ENCODE results near the gene PSMD13. TPM values are rescaled to one million over a fixed set of nuclear protein-coding genes. Genes with fewer than 3 reads are reported as not detected.
"Not testable (repeated sequence)": the region's sequence is repeated elsewhere in the genome, so short reads cannot be mapped to it uniquely, and the experiment has no call there.

PSMD13 gene
- total and polyA plus RNA-seq, 2 donors (not counting 1 experiment from before 2014, with no cell fraction given): 98.0 to 104 TPM

DNA sequence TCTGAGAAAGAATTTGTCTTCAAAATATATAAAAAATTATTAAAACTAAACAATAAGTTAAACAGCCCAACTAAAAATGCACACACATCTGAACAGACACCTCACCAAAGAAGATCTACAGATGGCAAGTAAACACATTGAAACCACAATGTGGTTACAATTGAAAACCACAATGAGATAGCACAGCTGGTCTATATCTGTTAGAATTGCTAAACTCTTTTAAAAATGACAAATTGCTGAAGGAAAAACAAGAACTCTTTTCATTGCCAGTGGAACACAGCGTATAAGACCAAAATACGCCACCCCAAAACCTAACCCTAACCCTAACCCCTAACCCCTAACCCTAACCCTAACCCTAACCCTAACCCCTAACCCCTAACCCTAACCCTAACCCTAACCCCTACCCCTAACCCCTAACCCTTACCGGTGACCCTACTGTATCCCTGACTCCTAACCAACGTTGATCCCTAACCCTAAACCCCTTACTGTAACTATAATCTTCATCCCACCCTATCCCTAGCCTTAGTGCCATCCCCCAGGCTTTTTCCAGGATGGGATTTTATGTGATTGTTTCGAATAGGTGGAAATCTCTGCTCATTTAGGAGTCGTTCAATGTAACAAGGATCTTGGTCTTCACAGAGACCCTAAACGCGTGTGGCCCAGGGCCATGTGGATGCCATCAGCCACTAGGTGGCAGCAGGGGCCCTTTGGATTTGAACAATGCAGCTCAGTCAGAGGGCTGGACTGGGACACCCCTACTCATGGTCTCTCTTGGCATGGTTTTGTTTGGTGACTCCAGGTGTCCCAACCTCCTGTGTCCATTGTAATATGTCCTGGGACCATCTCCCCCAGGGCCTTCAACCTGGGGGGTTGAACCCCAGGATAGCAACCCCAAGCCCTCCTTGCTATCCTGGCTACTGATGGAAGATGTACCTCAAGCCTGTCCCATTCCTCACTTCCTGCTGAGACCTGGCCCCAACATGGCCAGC lies 45.0 kb upstream of the PSMD13 start:
- H3K27ac ChIP-seq (ENCODE audit: low read length in 2 of 2); H3K9ac ChIP-seq (ENCODE audit: low read length); H3K27me3 ChIP-seq (replicated peaks in 1 of 4; ENCODE audit: control extremely low read depth in 1 of 4, control insufficient read depth in 3 of 4, insufficient read depth in 4 of 4, low read length in 3 of 4); H3K27ac Mint-ChIP-seq; POLR2A ChIA-PET; H3K4me1 Mint-ChIP-seq; H3K4me3 ChIP-seq (ENCODE audit: control extremely low read depth in 1 of 5, extremely low read depth in 1 of 5, insufficient read depth in 1 of 5, low read depth in 2 of 5, low read length in 4 of 5); H2AFZ ChIP-seq (ENCODE audit: insufficient read depth, low read depth, low read length, poor library complexity, severe bottlenecking); H3K4me3 Mint-ChIP-seq; H3K4me1 ChIP-seq (ENCODE audit: control insufficient read depth in 2 of 2, insufficient read depth in 2 of 2, low read length in 2 of 2); H3K4me2 ChIP-seq (replicated peaks; ENCODE audit: low read depth, low read length, poor library complexity, severe bottlenecking); H3K9me3 ChIP-seq (ENCODE audit: control extremely low read depth in 1 of 3, control insufficient read depth in 2 of 3, insufficient read depth in 1 of 3, low read length in 2 of 3); intact Hi-C loops (cut with micrococcal nuclease); H3K9me3 Mint-ChIP-seq (ENCODE audit: insufficient read depth); H3K36me3 ChIP-seq (replicated peaks in 1 of 2; ENCODE audit: control extremely low read depth in 1 of 2, control insufficient read depth in 1 of 2, extremely low read depth in 1 of 2, insufficient read depth in 2 of 2, low read length in 1 of 2); H3K27me3 Mint-ChIP-seq; CTCF ChIA-PET; H4K20me1 ChIP-seq (ENCODE audit: control insufficient read depth, insufficient read depth, low read length, poor library complexity, severe bottlenecking); H3K79me2 ChIP-seq (ENCODE audit: control insufficient read depth, insufficient read depth, low read length): not testable (repeated sequence)
- WGBS (ENCODE audit: insufficient coverage): no CpG with 5 or more reads among the region's 8 CpGs
- ATAC-seq (ENCODE audit: low read depth) (peak; percentile 62), DNase-seq (peak; percentile 1)
- TF ChIP-seq, protein P1, sequence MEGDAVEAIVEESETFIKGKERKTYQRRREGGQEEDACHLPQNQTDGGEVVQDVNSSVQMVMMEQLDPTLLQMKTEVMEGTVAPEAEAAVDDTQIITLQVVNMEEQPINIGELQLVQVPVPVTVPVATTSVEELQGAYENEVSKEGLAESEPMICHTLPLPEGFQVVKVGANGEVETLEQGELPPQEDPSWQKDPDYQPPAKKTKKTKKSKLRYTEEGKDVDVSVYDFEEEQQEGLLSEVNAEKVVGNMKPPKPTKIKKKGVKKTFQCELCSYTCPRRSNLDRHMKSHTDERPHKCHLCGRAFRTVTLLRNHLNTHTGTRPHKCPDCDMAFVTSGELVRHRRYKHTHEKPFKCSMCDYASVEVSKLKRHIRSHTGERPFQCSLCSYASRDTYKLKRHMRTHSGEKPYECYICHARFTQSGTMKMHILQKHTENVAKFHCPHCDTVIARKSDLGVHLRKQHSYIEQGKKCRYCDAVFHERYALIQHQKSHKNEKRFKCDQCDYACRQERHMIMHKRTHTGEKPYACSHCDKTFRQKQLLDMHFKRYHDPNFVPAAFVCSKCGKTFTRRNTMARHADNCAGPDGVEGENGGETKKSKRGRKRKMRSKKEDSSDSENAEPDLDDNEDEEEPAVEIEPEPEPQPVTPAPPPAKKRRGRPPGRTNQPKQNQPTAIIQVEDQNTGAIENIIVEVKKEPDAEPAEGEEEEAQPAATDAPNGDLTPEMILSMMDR (IDR thresholded peaks at IDR 0.05): peak; percentile 38

GRCh38 chr11:192674-193128 lies 44.1 kb upstream of the PSMD13 start, which contains the start of gene SCGB1C1:
TSS of gene SCGB1C1 (plus strand) at chr11:193078. CDS start at chr11:193100, 22 bp downstream.
- DNase-seq; H3K4me3 Mint-ChIP-seq; H3K4me1 ChIP-seq (ENCODE audit: control insufficient read depth in 2 of 2, insufficient read depth in 2 of 2, low read length in 2 of 2); H4K20me1 ChIP-seq (ENCODE audit: control insufficient read depth, insufficient read depth, low read length, poor library complexity, severe bottlenecking); H3K4me1 Mint-ChIP-seq; H3K9ac ChIP-seq (ENCODE audit: low read length); H3K4me2 ChIP-seq (replicated peaks; ENCODE audit: low read depth, low read length, poor library complexity, severe bottlenecking); H3K27me3 Mint-ChIP-seq; H3K27me3 ChIP-seq (replicated peaks in 1 of 4; ENCODE audit: control extremely low read depth in 1 of 4, control insufficient read depth in 3 of 4, insufficient read depth in 4 of 4, low read length in 3 of 4); H3K27ac Mint-ChIP-seq; intact Hi-C loops (cut with micrococcal nuclease); H3K9me3 Mint-ChIP-seq (ENCODE audit: insufficient read depth); CTCF ChIA-PET; POLR2A ChIA-PET; H3K9me3 ChIP-seq (ENCODE audit: control extremely low read depth in 1 of 3, control insufficient read depth in 2 of 3, insufficient read depth in 1 of 3, low read length in 2 of 3); H3K27ac ChIP-seq (ENCODE audit: low read length in 2 of 2); ATAC-seq (ENCODE audit: low read depth); H3K36me3 ChIP-seq (replicated peaks in 1 of 2; ENCODE audit: control extremely low read depth in 1 of 2, control insufficient read depth in 1 of 2, extremely low read depth in 1 of 2, insufficient read depth in 2 of 2, low read length in 1 of 2); H3K79me2 ChIP-seq (ENCODE audit: control insufficient read depth, insufficient read depth, low read length); H3K4me3 ChIP-seq (ENCODE audit: control extremely low read depth in 1 of 5, extremely low read depth in 1 of 5, insufficient read depth in 1 of 5, low read depth in 2 of 5, low read length in 4 of 5); H2AFZ ChIP-seq (ENCODE audit: insufficient read depth, low read depth, low read length, poor library complexity, severe bottlenecking): not testable (repeated sequence)
- no CpG with 5 or more reads among the region's 11 CpGs for WGBS (ENCODE audit: insufficient coverage)

DNA sequence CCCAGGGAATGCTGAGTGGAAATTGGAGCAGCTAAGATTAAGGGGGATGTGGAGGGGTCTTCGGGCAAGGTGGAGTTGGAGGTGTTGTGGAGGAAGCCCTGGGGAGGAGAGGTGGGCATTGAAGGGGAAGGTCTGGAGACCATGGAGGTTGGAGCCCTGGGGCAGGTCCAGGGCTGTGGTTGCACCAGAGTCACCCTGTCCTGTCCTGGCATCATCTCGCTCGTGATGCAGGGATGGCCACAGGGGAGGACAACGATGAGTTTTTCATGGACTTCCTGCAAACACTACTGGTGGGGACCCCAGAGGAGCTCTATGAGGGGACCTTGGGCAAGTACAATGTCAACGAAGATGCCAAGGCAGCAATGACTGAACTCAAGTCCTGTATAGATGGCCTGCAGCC lies 43.3 kb upstream of the PSMD13 start:
- H3K4me3 Mint-ChIP-seq, CTCF ChIA-PET, POLR2A ChIA-PET: not testable (repeated sequence)

More for the DNA sequence above, 43.3 kb upstream of the PSMD13 start:
- H3K27ac Mint-ChIP-seq; H3K79me2 ChIP-seq (ENCODE audit: control insufficient read depth, insufficient read depth, low read length); H3K9me3 ChIP-seq (ENCODE audit: control extremely low read depth in 1 of 3, control insufficient read depth in 2 of 3, insufficient read depth in 1 of 3, low read length in 2 of 3); DNase-seq; ATAC-seq (ENCODE audit: low read depth); H3K27me3 Mint-ChIP-seq; H2AFZ ChIP-seq (ENCODE audit: insufficient read depth, low read depth, low read length, poor library complexity, severe bottlenecking); H3K4me1 ChIP-seq (ENCODE audit: control insufficient read depth in 2 of 2, insufficient read depth in 2 of 2, low read length in 2 of 2); H3K36me3 ChIP-seq (replicated peaks in 1 of 2; ENCODE audit: control extremely low read depth in 1 of 2, control insufficient read depth in 1 of 2, extremely low read depth in 1 of 2, insufficient read depth in 2 of 2, low read length in 1 of 2); intact Hi-C loops (cut with micrococcal nuclease); H3K4me3 ChIP-seq (ENCODE audit: control extremely low read depth in 1 of 5, extremely low read depth in 1 of 5, insufficient read depth in 1 of 5, low read depth in 2 of 5, low read length in 4 of 5); H3K9ac ChIP-seq (ENCODE audit: low read length); H4K20me1 ChIP-seq (ENCODE audit: control insufficient read depth, insufficient read depth, low read length, poor library complexity, severe bottlenecking); H3K4me1 Mint-ChIP-seq; H3K27ac ChIP-seq (ENCODE audit: low read length in 2 of 2); H3K9me3 Mint-ChIP-seq (ENCODE audit: insufficient read depth); H3K4me2 ChIP-seq (replicated peaks; ENCODE audit: low read depth, low read length, poor library complexity, severe bottlenecking); H3K27me3 ChIP-seq (replicated peaks in 1 of 4; ENCODE audit: control extremely low read depth in 1 of 4, control insufficient read depth in 3 of 4, insufficient read depth in 4 of 4, low read length in 3 of 4): not testable (repeated sequence)
- 100% methylated on average over 2 of the region's 5 CpGs for WGBS (ENCODE audit: insufficient coverage)

Measured in B cell (primary cell).